K562 (cell line): Measurements from ENCODE around the gene ERVW-1.

Source experiments
- CHD2 ChIP-seq: IDR thresholded peaks from 2 replicates; pipeline ENCODE4 v1.6.1; 2011; ENCODE audit warnings: low read depth, low read length
- CHD4 ChIP-seq: fragments of 200-600 bp; sonication (generic); IDR thresholded peaks from 3 replicates; pipeline ENCODE4 v1.6.1; 2012; ENCODE audit warnings: low read depth, mild to moderate bottlenecking, mixed read lengths, low read length, inconsistent platforms; ENCODE audit not compliant: insufficient read depth, insufficient replicate concordance, poor library complexity, severe bottlenecking
- EZH2 ChIP-seq: IDR thresholded peaks from 2 replicates; pipeline ENCODE4 v1.6.1; 2012; ENCODE audit warnings: low read depth, mild to moderate bottlenecking, inconsistent platforms, low read length, borderline replicate concordance
- FOXK2 ChIP-seq, 2 experiments: fragments of 450-650 bp; IDR thresholded peaks in 1 of 2; conservative IDR thresholded peaks in 1 of 2; 2 replicates each; pipeline ENCODE4 v1.6.1; 2016; ENCODE audit warnings: low read depth in 2 of 2, mild to moderate bottlenecking in 1 of 2
- POLR2A ChIP-seq: fragments of 450-650 bp; conservative IDR thresholded peaks from 2 replicates; pipeline ENCODE4 v1.6.1; 2016
- REST ChIP-seq, 2 experiments: fragments of 450-650 bp; formaldehyde crosslinking in 1 of 2; IDR thresholded peaks; 2 replicates each; pipeline versions ENCODE4 v1.4.0 to v1.6.1; 2014 to 2020; ENCODE audit warnings: mild to moderate bottlenecking in 2 of 2, borderline replicate concordance in 1 of 2, low read depth in 1 of 2
- USF1 ChIP-seq: sonication (generic); formaldehyde crosslinking; IDR thresholded peaks from 2 replicates; pipeline ENCODE4 v1.9.0; 2022; ENCODE audit warnings: mild to moderate bottlenecking, missing genetic modification reagents

- TF ChIP-seq CHD4 (no peak), CHD2 (no peak), USF1 (no peak), REST (IDR thresholded peaks at IDR 0.05; ENCODE audit: borderline replicate concordance) (no peak), REST (CRISPR knock-in tag; IDR thresholded peaks at IDR 0.05; ENCODE audit: low read depth) (no peak), POLR2A (no peak), EZH2 (no peak), FOXK2 (conservative IDR thresholded peaks at IDR 0.05 in 1 of 2, IDR thresholded peaks at IDR 0.05 in 1 of 2; ENCODE audit: low read depth in 2 of 2) (no peak)
Measured at GRCh38 chr7:92485974-92486373, 8.2 kb upstream of the ERVW-1 start.
